Measurements from ENCODE around the gene CDK5RAP2. TPM values are rescaled to one million over a fixed set of nuclear protein-coding genes. Genes with fewer than 3 reads are reported as not detected.

CDK5RAP2 gene
- total and polyA plus RNA-seq, 10 of the 15 experiments (the other 5 are each of a cell fraction or from before 2014, with no cell fraction given) = 16.2 to 53.5 (median 34.5) TPM

- Histone ChIP-seq H3K4me2 (ENCODE audit: control insufficient read depth, insufficient read depth) (no peak overlapping the region), H3K36me3 (ENCODE audit: control insufficient read depth in 2 of 2, insufficient read depth in 2 of 2, low read length in 1 of 2) (peaks cover 20 to 47% of the 10 kb centered on the region in 2 experiments), H3K9me3 (replicated peaks; ENCODE audit: control insufficient read depth, insufficient read depth, low read length) (no peaks in the 10 kb centered on the region), H3K27ac (ENCODE audit: control insufficient read depth, insufficient read depth) (no peak overlapping the region), H4K20me1 (ENCODE audit: control insufficient read depth, insufficient read depth) (no peaks in the 10 kb centered on the region), H3K4me3 (no peak overlapping the region), H3K9ac (ENCODE audit: control insufficient read depth, insufficient read depth, low read length) (no peak overlapping the region), H2AFZ (ENCODE audit: control insufficient read depth, low read depth, low read length) (no peak overlapping the region), H3K4me1 (ENCODE audit: control insufficient read depth, insufficient read depth, low read length) (no peaks in the 10 kb centered on the region), H3K79me2 (ENCODE audit: control insufficient read depth, insufficient read depth, low read length) (no peaks in the 10 kb centered on the region), H3K27me3 (replicated peaks in 1 of 2; ENCODE audit: control insufficient read depth in 2 of 2, insufficient read depth in 2 of 2, low read length in 1 of 2) (no peaks in the 10 kb centered on the region)
- WGBS (ENCODE audit: insufficient coverage, insufficient replicate concordance, low lambda C conversion rate, missing lambda C conversion rate) = 95% methylated on average over 2 of the region's 2 CpGs
- intact Hi-C loops (cut with micrococcal nuclease; ENCODE audit: unreplicated experiment) = no loop called here
- no peak for ATAC-seq
- no TSS peak for BruUV-seq (replicated peaks)
- DNase-seq (ENCODE audit: low read depth, low spot score) = no peak
- FAIRE-seq = no peak
- ChIA-PET SMC1A (ENCODE audit: uncharacterized antibody, unreplicated experiment) (no interaction called here), RAD21 (ENCODE audit: unreplicated experiment) (no interaction called here), CTCF (interaction anchor here (0.7 kb wide), 1 partner anchor 77 kb away, joined by 3 read pairs; no protein-coding TSS in a partner anchor), POLR2A (no interaction called here)
- TF ChIP-seq, protein P1, sequence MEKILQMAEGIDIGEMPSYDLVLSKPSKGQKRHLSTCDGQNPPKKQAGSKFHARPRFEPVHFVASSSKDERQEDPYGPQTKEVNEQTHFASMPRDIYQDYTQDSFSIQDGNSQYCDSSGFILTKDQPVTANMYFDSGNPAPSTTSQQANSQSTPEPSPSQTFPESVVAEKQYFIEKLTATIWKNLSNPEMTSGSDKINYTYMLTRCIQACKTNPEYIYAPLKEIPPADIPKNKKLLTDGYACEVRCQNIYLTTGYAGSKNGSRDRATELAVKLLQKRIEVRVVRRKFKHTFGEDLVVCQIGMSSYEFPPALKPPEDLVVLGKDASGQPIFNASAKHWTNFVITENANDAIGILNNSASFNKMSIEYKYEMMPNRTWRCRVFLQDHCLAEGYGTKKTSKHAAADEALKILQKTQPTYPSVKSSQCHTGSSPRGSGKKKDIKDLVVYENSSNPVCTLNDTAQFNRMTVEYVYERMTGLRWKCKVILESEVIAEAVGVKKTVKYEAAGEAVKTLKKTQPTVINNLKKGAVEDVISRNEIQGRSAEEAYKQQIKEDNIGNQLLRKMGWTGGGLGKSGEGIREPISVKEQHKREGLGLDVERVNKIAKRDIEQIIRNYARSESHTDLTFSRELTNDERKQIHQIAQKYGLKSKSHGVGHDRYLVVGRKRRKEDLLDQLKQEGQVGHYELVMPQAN (conservative IDR thresholded peaks at IDR 0.05) = no peak
- no peak for TF ChIP-seq ZBTB33 (IDR thresholded peaks at IDR 0.05)
- TF ChIP-seq POLR2AphosphoS2 (IDR thresholded peaks at IDR 0.05; ENCODE audit: low read depth, low read length) = no peak
- TF ChIP-seq RELB (IDR thresholded peaks at IDR 0.05; ENCODE audit: low read depth) = no peak
- TF ChIP-seq TCF12 (IDR thresholded peaks at IDR 0.05; ENCODE audit: low read depth, low read length) = no peak
- TF ChIP-seq CBX5 (IDR thresholded peaks at IDR 0.05; ENCODE audit: low read depth) = no peak
- TF ChIP-seq ZNF274 (IDR thresholded peaks at IDR 0.05; ENCODE audit: insufficient read depth, insufficient read length) = no peak
- TF ChIP-seq RBBP5 (conservative IDR thresholded peaks at IDR 0.05) = no peak
- no peak for TF ChIP-seq PAX8 (IDR thresholded peaks at IDR 0.05)
- no peak for TF ChIP-seq ZBTB4 (CRISPR knock-in tag; IDR thresholded peaks at IDR 0.05)
- TF ChIP-seq RFX5 (IDR thresholded peaks at IDR 0.05; ENCODE audit: low read depth, low read length) = no peak
- no peak for TF ChIP-seq SPI1 (IDR thresholded peaks at IDR 0.05; ENCODE audit: borderline replicate concordance, insufficient read depth, low read depth, low read length)
- TF ChIP-seq RELA (IDR thresholded peaks at IDR 0.05; ENCODE audit: borderline replicate concordance, partially characterized antibody) = no peak
- no peak for TF ChIP-seq ESRRA (IDR thresholded peaks at IDR 0.05; ENCODE audit: low read length)
- no peak for TF ChIP-seq CHD2 (IDR thresholded peaks at IDR 0.05; ENCODE audit: borderline replicate concordance, low read depth, low read length)
- no peak for TF ChIP-seq SMC3 (IDR thresholded peaks at IDR 0.05; ENCODE audit: borderline replicate concordance, low read length)
- TF ChIP-seq TCF7 (IDR thresholded peaks at IDR 0.05; ENCODE audit: borderline replicate concordance) = no peak
- in situ Hi-C loops (cut with MboI) = no loop called here
Measured at GRCh38 chr9:120399940-120400339, 180.0 kb downstream of the CDK5RAP2 start.
